Natural killer cell (primary cell): ENCODE data around the gene ARRDC3. TPM values are rescaled to one million over a fixed set of nuclear protein-coding genes. Genes with fewer than 3 reads are reported as not detected.

Experiments
- ATAC-seq, 3 donors: fragments of 150-1000 bp in 2 of 3; fragments of 200-7000 bp in 1 of 3; cut with Tn5 transposase; 1 replicate in 1 of 3; 2 replicates in 2 of 3; pipeline ENCODE4 v1.10.0; 2021; ENCODE audit warnings: mild to moderate bottlenecking in 2 of 3, moderate library complexity in 2 of 3
- DNase-seq, 2 donors: peaks; one replicate each; pipeline versions ENCODE4 v3.0.0 to v3.0.0-alpha.2; 2013 to 2021; ENCODE audit warnings: mixed read lengths in 1 of 2
- H3K27ac ChIP-seq: one replicate; pipeline ENCODE4 v1.5.1; 2013; ENCODE audit warnings: mild to moderate bottlenecking, low read length
- H3K27me3 ChIP-seq: one replicate; pipeline ENCODE4 v1.6.1; 2013; ENCODE audit warnings: low read length; ENCODE audit not compliant: control insufficient read depth, insufficient read depth
- H3K36me3 ChIP-seq: one replicate; pipeline ENCODE4 v1.6.1; 2013; ENCODE audit warnings: low read length; ENCODE audit not compliant: control insufficient read depth, insufficient read depth
- H3K4me1 ChIP-seq: one replicate; pipeline ENCODE4 v1.6.1; 2013; ENCODE audit warnings: low read length; ENCODE audit not compliant: control insufficient read depth, insufficient read depth
- H3K4me3 ChIP-seq: one replicate; pipeline ENCODE4 v1.5.1; 2013; ENCODE audit warnings: low read length
- H3K9me3 ChIP-seq: one replicate; pipeline ENCODE4 v1.6.1; 2013; ENCODE audit warnings: low read length; ENCODE audit not compliant: control insufficient read depth, insufficient read depth
- H3K27ac Mint-ChIP-seq, 2 donors: one replicate each; pipeline ENCODE4 v1.8.0; 2022; ENCODE audit warnings: mild to moderate bottlenecking in 2 of 2, mixed read lengths in 2 of 2, moderate library complexity in 1 of 2
- H3K27me3 Mint-ChIP-seq, 2 donors: one replicate each; pipeline ENCODE4 v1.8.0; 2022; ENCODE audit warnings: low read depth in 2 of 2, mixed read lengths in 2 of 2
- H3K36me3 Mint-ChIP-seq: one replicate; pipeline ENCODE4 v1.8.0; 2022; ENCODE audit warnings: mixed read lengths
- H3K4me1 Mint-ChIP-seq, 2 donors: one replicate each; pipeline ENCODE4 v1.8.0; 2022; ENCODE audit warnings: mixed read lengths in 2 of 2
- H3K4me3 Mint-ChIP-seq: one replicate; pipeline ENCODE4 v1.8.0; 2022; ENCODE audit warnings: mild to moderate bottlenecking, moderate library complexity, mixed read lengths
- H3K9me3 Mint-ChIP-seq, 2 donors: one replicate each; pipeline ENCODE4 v1.8.0; 2022; ENCODE audit warnings: mixed read lengths in 2 of 2
- WGBS: methylation state at CpG from one replicate; pipeline ENCODE4 v1.1.7; 2013; ENCODE audit warnings: missing lambda C conversion rate; ENCODE audit not compliant: insufficient coverage; 5-methylcytosine and 5-hydroxymethylcytosine counted together
- intact Hi-C: fragments of 100-400 bp; cut with micrococcal nuclease; formaldehyde crosslinking; loops from one replicate; pipeline ENCODE4 v1.14.2; 2022
- total RNA-seq, 4 donors: library from RNA; stranded (reverse); fragments of 120-200 nt in 1 of 4; gene quantifications; one replicate each; pipeline versions ENCODE4 v1.2.3 to v1.2.4, GENCODE V29; 2013 to 2022
- TF ChIP-seq, protein P1 (sequence below): fragments of 200-600 bp; IDR thresholded peaks from one replicate; pipeline ENCODE4 v1.8.0; 2022; ENCODE audit warnings: antibody characterized with exemption

The ARRDC3 gene
- total RNA-seq, 3 donors from 2014 or later (not counting 1 experiment from before 2014, with no cell fraction given), result 117 to 375 (median 133) TPM

GRCh38 chr5:91341154-91341553, 42.0 kb downstream of the ARRDC3 start:
- H3K36me3 ChIP-seq, result no peaks in the 10 kb centered on the region
- ATAC-seq (no peak), DNase-seq (no peak)
- Mint-ChIP-seq H3K4me3 (no peak overlapping the region), H3K9me3 (no peaks in the 10 kb centered on the region), H3K27me3 (no peaks in the 10 kb centered on the region), H3K4me1 (no peaks in the 10 kb centered on the region), H3K36me3 (no peaks in the 10 kb centered on the region), H3K27ac (no peak overlapping the region)
- no peaks in the 10 kb centered on the region for H3K4me1 ChIP-seq
- intact Hi-C loops, result no loop called here
- H3K27me3 ChIP-seq, result no peaks in the 10 kb centered on the region
- no peak overlapping the region for H3K27ac ChIP-seq
- no peak overlapping the region for H3K4me3 ChIP-seq
- no peaks in the 10 kb centered on the region for H3K9me3 ChIP-seq
- TF ChIP-seq, protein P1, sequence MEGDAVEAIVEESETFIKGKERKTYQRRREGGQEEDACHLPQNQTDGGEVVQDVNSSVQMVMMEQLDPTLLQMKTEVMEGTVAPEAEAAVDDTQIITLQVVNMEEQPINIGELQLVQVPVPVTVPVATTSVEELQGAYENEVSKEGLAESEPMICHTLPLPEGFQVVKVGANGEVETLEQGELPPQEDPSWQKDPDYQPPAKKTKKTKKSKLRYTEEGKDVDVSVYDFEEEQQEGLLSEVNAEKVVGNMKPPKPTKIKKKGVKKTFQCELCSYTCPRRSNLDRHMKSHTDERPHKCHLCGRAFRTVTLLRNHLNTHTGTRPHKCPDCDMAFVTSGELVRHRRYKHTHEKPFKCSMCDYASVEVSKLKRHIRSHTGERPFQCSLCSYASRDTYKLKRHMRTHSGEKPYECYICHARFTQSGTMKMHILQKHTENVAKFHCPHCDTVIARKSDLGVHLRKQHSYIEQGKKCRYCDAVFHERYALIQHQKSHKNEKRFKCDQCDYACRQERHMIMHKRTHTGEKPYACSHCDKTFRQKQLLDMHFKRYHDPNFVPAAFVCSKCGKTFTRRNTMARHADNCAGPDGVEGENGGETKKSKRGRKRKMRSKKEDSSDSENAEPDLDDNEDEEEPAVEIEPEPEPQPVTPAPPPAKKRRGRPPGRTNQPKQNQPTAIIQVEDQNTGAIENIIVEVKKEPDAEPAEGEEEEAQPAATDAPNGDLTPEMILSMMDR, result no peak
- 96% methylated on average over 3 of the region's 3 CpGs for WGBS

DNA sequence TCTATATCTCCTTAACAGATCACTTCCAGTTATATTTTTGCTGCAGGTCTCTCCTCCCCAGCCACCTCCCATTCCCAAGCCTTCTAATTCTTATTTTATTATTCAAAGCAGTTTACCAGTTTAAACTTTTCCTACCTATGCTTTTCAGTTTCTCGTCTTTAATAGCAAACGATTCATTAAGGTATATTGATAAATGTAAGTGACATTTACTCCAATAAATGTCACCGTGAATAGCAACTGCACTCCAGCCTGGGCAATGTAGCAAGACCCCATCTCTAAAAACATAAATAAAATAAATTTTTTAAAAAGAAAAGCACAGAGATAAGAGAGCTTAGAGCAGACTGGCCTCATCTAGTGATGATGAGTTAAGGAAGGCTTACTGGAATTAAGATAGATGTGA, 42.6 kb downstream of the ARRDC3 start:
- H3K36me3 ChIP-seq, result no peaks in the 10 kb centered on the region
- Mint-ChIP-seq H3K27ac (no peak overlapping the region), H3K4me1 (no peaks in the 10 kb centered on the region), H3K9me3 (no peaks in the 10 kb centered on the region), H3K36me3 (no peaks in the 10 kb centered on the region), H3K4me3 (no peak overlapping the region), H3K27me3 (no peaks in the 10 kb centered on the region)
- ATAC-seq (no peak), DNase-seq (no peak)
- intact Hi-C loops, result no loop called here
- H3K27me3 ChIP-seq, result no peaks in the 10 kb centered on the region
- H3K4me3 ChIP-seq, result no peak overlapping the region
- H3K27ac ChIP-seq, result no peak overlapping the region
- no peaks in the 10 kb centered on the region for H3K9me3 ChIP-seq
- TF ChIP-seq, protein P1, result no peak
- WGBS, result no CpG with 5 or more reads among the region's 3 CpGs
- H3K4me1 ChIP-seq, result no peaks in the 10 kb centered on the region

- H3K27ac ChIP-seq, result no peak overlapping the region
- Mint-ChIP-seq H3K27me3 (no peaks in the 10 kb centered on the region), H3K27ac (no peak overlapping the region), H3K4me3 (no peak overlapping the region), H3K36me3 (no peaks in the 10 kb centered on the region), H3K9me3 (no peaks in the 10 kb centered on the region), H3K4me1 (no peaks in the 10 kb centered on the region)
- no peaks in the 10 kb centered on the region for H3K4me1 ChIP-seq
- DNase-seq, result no peak
- 79% methylated on average over 2 of the region's 3 CpGs for WGBS
- H3K27me3 ChIP-seq, result no peaks in the 10 kb centered on the region
- H3K4me3 ChIP-seq, result no peak overlapping the region
- TF ChIP-seq, protein P1, result no peak
- no peak for ATAC-seq
- H3K9me3 ChIP-seq, result no peaks in the 10 kb centered on the region
- no peaks in the 10 kb centered on the region for H3K36me3 ChIP-seq
- intact Hi-C loops, result no loop called here
These were observed 43.9 kb downstream of the ARRDC3 start for GRCh38 chr5:91339063-91339705.
